Hepatocyte (in vitro differentiated cells): ENCODE data around the gene ZSCAN21. TPM values are rescaled to one million over a fixed set of nuclear protein-coding genes. Genes with fewer than 3 reads are reported as not detected.

ENCODE experiments used
- DNase-seq: peaks from one replicate; pipeline ENCODE4 v3.0.0-alpha.2; 2016; ENCODE audit warnings: low spot score
- H2AFZ ChIP-seq: fragments of 200-600 bp; sonication (generic); 2 replicates; pipeline ENCODE4 v1.6.0; 2016; ENCODE audit warnings: antibody characterized with exemption, mild to moderate bottlenecking
- H3K27ac ChIP-seq: fragments of 200-600 bp; sonication (generic); 2 replicates; pipeline ENCODE4 v1.5.1; 2016; ENCODE audit warnings: mild to moderate bottlenecking
- H3K27me3 ChIP-seq: fragments of 200-600 bp; sonication (generic); 2 replicates; pipeline ENCODE4 v1.6.1; 2016
- H3K36me3 ChIP-seq: fragments of 200-600 bp; sonication (generic); replicated peaks from 2 replicates; pipeline ENCODE4 v1.5.1; 2016; ENCODE audit warnings: low read depth; ENCODE audit not compliant: insufficient read depth
- H3K4me1 ChIP-seq: fragments of 200-600 bp; sonication (generic); 2 replicates; pipeline ENCODE4 v1.5.1; 2016; ENCODE audit warnings: mild to moderate bottlenecking, moderate library complexity; ENCODE audit not compliant: insufficient read depth
- H3K4me2 ChIP-seq: fragments of 200-600 bp; sonication (generic); 2 replicates; pipeline ENCODE4 v1.6.0; 2016
- H3K4me3 ChIP-seq: fragments of 200-600 bp; sonication (generic); 2 replicates; pipeline ENCODE4 v1.5.1; 2016; ENCODE audit warnings: mild to moderate bottlenecking
- H3K79me2 ChIP-seq: fragments of 200-600 bp; sonication (generic); 2 replicates; pipeline ENCODE4 v1.6.0; 2017; ENCODE audit warnings: mild to moderate bottlenecking
- H3K9me2 ChIP-seq: fragments of 200-600 bp; sonication (generic); replicated peaks from 2 replicates; pipeline ENCODE4 v1.6.0; 2017; ENCODE audit warnings: mild to moderate bottlenecking; ENCODE audit not compliant: insufficient read depth
- H3K9me3 ChIP-seq: fragments of 200-600 bp; sonication (generic); 2 replicates; pipeline ENCODE4 v1.5.1; 2016; ENCODE audit warnings: low read depth, mild to moderate bottlenecking
- H4K20me1 ChIP-seq: fragments of 200-600 bp; sonication (generic); 2 replicates; pipeline ENCODE4 v1.6.0; 2016; ENCODE audit warnings: mild to moderate bottlenecking; ENCODE audit not compliant: insufficient read depth, poor library complexity, severe bottlenecking
- CTCF ChIP-seq: fragments of 200-600 bp; sonication (generic); IDR thresholded peaks from 2 replicates; pipeline ENCODE4 v1.5.1; 2016; ENCODE audit warnings: antibody characterized with exemption, mild to moderate bottlenecking; ENCODE audit not compliant: poor library complexity
- EZH2 ChIP-seq: fragments of 200-600 bp; sonication (generic); IDR thresholded peaks from 2 replicates; pipeline ENCODE4 v1.6.1; 2016; ENCODE audit warnings: antibody characterized with exemption, mild to moderate bottlenecking, borderline replicate concordance
- EZH2phosphoT487 ChIP-seq: fragments of 200-600 bp; sonication (generic); IDR thresholded peaks from one replicate; pipeline ENCODE4 v1.6.1; 2018; ENCODE audit warnings: antibody characterized with exemption, mild to moderate bottlenecking, low read depth, moderate library complexity; ENCODE audit not compliant: unreplicated experiment, severe bottlenecking
- WGBS: methylation state at CpG from one replicate; pipeline ENCODE4 v1.1.6; 2016; ENCODE audit warnings: low lambda C conversion rate; ENCODE audit errors: missing lambda C conversion rate; 5-methylcytosine and 5-hydroxymethylcytosine counted together
- polyA plus RNA-seq: library from polyadenylated mRNA; unstranded; fragments of >200 nt; fragmentation: Nextera tagmentation; extraction: Ambion mirVana; gene quantifications from 2 replicates; pipeline ENCODE4 v1.2.1, GENCODE V29; 2016
- total RNA-seq: library from RNA; depleted of rRNA; stranded (reverse); fragments of >200 nt; gene quantifications from 2 replicates; pipeline ENCODE4 v1.2.3, GENCODE V29; 2014

ZSCAN21 gene
- total and polyA plus RNA-seq, 2 experiments from 2014 or later: 9.6 to 12.8 TPM

- peaks cover 10% of the 10 kb centered on the region for H3K4me1 ChIP-seq
- TF ChIP-seq EZH2phosphoT487 (no peak), EZH2 (no peak), CTCF (no peak)
- H3K4me3 ChIP-seq: no peak overlapping the region
- no peaks in the 10 kb centered on the region for H3K9me2 ChIP-seq
- no peaks in the 10 kb centered on the region for H3K9me3 ChIP-seq
- peaks cover 38% of the 10 kb centered on the region for H3K79me2 ChIP-seq
- H3K36me3 ChIP-seq: no peaks in the 10 kb centered on the region
- DNase-seq: no peak
- no peak overlapping the region for H3K27ac ChIP-seq
- H4K20me1 ChIP-seq: peaks cover 2% of the 10 kb centered on the region
- no peaks in the 10 kb centered on the region for H3K27me3 ChIP-seq
- no peak overlapping the region for H3K4me2 ChIP-seq
- no peak overlapping the region for H2AFZ ChIP-seq
- 78% methylated on average over 13 of the region's 13 CpGs for WGBS
Measured at GRCh38 chr7:100093498-100093897, 43.9 kb downstream of the ZSCAN21 start.

- H4K20me1 ChIP-seq: peaks cover 2% of the 10 kb centered on the region
- no peak overlapping the region for H2AFZ ChIP-seq
- DNase-seq: no peak
- no peak overlapping the region for H3K27ac ChIP-seq
- no peak overlapping the region for H3K4me2 ChIP-seq
- peaks cover 12% of the 10 kb centered on the region for H3K4me1 ChIP-seq
- H3K4me3 ChIP-seq: no peak overlapping the region
- 90% methylated on average over 16 of the region's 16 CpGs for WGBS
- TF ChIP-seq CTCF (no peak), EZH2phosphoT487 (no peak), EZH2 (no peak)
- no peaks in the 10 kb centered on the region for H3K9me3 ChIP-seq
- H3K27me3 ChIP-seq: no peaks in the 10 kb centered on the region
- H3K79me2 ChIP-seq: peaks cover 42% of the 10 kb centered on the region
- H3K36me3 ChIP-seq: no peaks in the 10 kb centered on the region
- no peaks in the 10 kb centered on the region for H3K9me2 ChIP-seq
Measured at GRCh38 chr7:100093925-100094486, 44.4 kb downstream of the ZSCAN21 start.

GRCh38 chr7:100095289-100095688, 45.7 kb downstream of the ZSCAN21 start:
- Histone ChIP-seq H3K4me2 (no peak overlapping the region), H3K79me2 (peaks cover 43% of the 10 kb centered on the region), H4K20me1 (peaks cover 2% of the 10 kb centered on the region)

More at GRCh38 chr7:100095289-100095688, 45.7 kb downstream of the ZSCAN21 start:
- H3K27ac ChIP-seq: no peak overlapping the region
- no peak overlapping the region for H2AFZ ChIP-seq
- no peak for DNase-seq
- H3K4me3 ChIP-seq: no peak overlapping the region
- no peaks in the 10 kb centered on the region for H3K27me3 ChIP-seq
- no peaks in the 10 kb centered on the region for H3K9me3 ChIP-seq
- H3K9me2 ChIP-seq: no peaks in the 10 kb centered on the region
- peaks cover 10% of the 10 kb centered on the region for H3K4me1 ChIP-seq
- H3K36me3 ChIP-seq: no peaks in the 10 kb centered on the region
- WGBS: 91% methylated on average over 9 of the region's 9 CpGs
- TF ChIP-seq EZH2phosphoT487 (no peak), EZH2 (no peak), CTCF (no peak)
